GM21526 (cell line): ENCODE results near the gene WDR45.
"Not testable (repeated sequence)": the region's sequence is repeated elsewhere in the genome, so short reads cannot be mapped to it uniquely, and the experiment has no call there.

ENCODE experiments used
- ATAC-seq: cut with Tn5 transposase; IDR thresholded peaks from one replicate; pipeline ENCODE4 v1.9.1; 2021; ENCODE audit warnings: moderate library complexity; ENCODE audit not compliant: unreplicated experiment, low FRiP score

Gene WDR45

DNA sequence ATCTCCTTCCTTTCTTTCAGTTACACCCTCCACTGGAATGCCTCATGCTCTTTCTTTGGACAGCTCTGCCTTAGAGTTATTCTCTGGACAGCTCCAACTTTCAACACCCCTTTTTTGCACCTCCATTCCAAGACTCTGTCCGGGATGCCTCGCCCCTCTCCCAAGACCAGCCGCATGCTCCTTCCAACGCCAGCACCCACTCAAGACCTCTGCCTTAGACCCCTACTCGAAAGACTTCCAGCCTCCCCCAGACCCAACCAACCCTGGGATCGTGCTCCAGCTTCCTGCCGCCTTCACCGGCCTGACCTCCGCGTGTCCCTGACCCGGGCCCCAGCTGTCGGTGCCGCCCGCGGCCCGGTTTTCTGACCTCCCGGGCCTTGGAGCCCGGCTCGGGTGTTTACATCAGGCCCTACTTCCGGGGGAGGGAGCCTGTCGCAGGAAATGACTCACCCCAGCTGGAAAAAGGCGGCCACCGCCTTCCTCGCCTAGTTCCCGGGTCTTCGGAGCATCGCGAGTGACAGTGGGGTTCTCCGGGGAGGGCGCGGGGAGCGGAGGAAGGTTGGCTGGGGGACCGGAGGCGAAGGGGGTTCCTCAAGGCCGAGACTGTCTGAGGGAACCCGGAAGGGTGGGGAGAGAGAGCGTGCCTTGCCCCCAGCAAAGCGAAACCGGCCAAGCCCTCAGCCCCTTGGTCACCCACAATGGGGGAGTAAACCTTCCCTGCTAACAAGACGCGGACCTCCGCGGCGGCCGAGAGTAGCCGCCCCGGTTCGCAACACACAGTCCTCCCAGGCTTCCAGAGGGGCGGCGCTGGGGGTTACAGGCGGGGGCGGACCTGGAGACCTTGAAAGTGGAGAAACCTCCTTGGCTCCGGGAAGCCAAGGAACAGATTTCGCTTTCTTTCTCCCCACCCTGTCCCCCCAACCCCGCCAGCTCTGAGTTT is at the start of gene WDR45:
TSS of gene WDR45 (minus strand) at position 399 of the 940 bp plus-strand sequence. CDS start 1,792 bp downstream, outside the sequence.
- peak; percentile 49 for ATAC-seq

DNA sequence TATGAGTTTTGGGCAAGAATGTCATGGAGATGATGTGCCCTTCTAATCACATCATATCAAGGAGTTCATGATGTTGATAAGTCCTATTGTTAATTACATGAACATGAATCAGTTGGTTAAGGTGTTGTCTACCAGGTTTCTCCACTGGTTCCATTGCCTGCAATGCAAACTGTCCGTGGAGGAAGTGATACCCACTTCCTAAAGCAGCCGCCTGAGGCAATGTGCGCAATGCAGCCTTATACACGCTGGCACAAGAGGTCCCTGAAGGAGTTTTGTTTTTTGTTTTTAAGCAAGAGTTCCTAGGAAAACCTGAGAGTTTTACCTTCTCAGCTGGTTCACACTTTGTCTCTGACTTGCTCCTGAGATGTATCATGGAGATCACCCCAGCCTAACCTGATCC is 49.7 kb upstream of the WDR45 start:
- ATAC-seq: no peak

DNA sequence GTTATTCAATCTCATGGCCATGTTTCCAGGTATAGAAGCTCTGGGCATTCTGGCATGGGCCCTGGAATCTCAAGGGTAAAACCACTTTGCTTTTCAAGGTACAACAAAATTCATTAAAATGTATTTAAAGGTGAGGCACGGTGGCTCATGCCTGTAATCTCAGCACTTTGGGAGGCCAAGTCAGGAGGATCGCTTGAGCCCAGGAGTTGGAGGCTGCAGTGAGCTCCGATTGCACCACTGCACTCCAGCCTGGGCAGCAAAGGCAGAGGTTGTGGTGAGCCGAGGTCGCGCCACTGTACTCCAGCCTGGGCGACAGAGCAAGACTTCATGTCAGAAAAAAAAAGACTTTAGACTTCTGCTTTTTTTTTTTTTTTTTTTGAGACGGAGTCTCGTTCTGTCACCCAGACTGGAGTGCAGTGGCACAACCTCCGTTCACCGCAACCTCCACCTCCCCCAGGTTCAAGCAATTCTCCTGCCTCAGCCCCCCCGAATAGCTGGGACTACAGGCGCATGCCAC is 48.1 kb upstream of the WDR45 start:
- not testable (repeated sequence) for ATAC-seq

DNA sequence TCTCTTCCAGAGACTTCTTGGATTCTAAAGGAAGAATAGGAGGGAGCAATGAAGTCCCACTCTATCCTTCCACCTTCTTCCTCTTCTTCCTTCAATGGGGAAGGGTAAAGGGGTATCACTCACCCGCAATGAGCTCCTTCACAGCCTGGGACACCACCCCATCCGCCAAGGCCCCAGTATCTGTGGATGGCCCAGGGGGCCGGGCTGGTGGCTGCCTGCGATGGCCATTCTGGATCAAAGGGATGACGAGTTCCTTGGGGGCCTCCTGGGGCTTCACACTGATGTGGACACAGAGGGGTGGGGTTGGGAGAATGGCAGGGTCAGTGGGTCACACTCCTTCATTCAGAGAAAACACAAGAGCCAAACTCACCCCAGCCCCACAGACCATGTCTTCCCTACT is 42.8 kb upstream of the WDR45 start:
- no peak for ATAC-seq

GRCh38 chrX:49120091-49120490 is 40.4 kb upstream of the WDR45 start:
- no peak for ATAC-seq

DNA sequence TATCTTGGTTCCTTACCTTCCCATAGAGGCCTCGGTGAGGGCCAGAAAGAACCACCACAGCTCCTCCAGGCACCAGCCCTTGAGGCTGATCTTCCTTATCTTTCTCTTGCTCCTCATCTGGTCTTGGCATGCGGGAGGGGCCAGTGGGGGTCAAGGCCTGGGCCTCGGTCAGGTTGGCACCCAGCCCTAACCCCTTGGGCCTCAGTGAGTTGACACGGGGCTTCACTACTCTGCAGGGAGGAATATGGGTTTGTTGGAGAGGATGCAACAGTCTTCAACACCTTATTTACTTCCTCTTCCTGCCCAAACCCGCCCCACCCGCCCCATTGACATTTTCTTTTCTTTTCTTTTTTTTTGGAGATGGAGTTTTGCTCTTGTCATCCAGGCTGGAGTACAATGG is 37.9 kb upstream of the WDR45 start:
- no peak for ATAC-seq

GRCh38 chrX:49116716-49117115 is 37.0 kb upstream of the WDR45 start:
- no peak for ATAC-seq

DNA sequence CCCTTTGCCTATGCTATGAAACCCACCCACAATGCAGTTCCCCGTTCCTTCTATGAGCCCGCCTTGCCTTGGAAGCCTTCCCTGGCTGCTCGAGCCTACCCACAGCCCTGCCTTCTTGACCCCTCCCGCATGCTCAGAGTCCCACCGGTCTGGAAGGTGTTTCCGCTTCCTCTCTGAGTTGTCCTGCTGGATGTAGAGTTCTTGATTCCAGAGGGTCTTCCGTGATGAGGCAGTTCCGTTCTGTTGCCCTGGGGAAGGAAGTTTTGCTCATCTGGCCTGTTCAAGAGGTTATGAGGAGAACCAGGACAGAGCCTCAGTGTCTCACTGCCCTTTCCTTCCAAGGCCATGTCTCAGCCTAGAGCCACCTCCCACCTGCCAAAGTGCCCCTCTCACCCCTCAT is 36.4 kb upstream of the WDR45 start:
- ATAC-seq: no peak

GRCh38 chrX:49111791-49112190 is 32.1 kb upstream of the WDR45 start:
- ATAC-seq: no peak

DNA sequence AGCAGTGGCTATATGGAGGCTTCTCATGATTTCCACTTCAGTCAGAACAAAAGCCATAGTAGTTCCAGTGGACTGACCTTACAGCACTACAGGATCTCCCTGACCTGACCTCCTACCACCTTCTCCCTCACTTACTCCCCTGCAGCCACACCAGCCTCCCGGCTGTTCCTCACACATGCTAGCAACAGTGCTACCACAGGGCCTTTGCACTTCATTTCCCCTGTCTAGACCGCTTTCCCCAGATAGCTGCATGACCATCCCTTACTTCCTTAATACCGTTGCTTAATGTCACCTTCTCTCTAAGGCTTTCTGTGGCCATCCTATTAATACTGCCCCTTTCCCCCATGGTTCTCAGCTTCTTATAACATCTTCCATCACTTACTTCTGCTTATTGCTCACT is 30.7 kb upstream of the WDR45 start:
- ATAC-seq: no peak

DNA sequence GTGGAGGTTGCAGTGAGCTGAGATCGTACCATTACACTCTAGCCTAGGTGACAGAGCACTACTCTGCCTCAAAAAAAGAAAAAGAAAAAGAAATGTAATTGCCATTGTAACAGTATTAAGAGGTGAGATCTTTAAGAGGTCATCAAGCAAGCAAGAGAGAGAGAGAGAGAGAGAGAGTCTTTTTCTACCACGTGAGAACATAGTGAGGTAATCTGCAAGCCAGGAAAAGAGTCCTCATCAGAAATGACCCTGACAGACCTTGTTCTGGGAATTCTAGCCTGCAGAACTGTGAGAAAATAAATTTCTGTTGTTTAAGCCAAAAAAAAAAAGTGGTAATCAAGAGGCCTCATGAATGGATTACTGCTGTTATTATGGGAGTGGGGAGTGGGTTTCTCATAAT is 29.0 kb upstream of the WDR45 start:
- ATAC-seq: no peak

DNA sequence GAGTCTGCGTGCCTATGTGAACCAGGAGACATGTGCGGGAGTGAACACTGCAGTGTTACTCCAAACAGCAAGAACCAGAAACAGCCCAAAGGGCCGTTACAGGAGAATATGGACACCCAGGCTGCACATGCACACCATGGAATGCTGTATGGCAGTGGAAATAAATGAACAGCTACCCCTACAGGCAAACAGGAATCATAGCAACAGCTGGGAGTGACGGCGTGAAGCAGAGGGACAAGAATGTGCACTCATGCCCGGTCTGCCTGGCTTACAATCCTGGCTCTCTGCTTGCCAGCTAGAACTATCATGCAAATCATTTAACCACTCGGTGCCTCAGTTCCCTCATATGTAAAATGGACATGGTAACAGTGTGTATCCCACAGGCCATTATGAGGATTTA is 27.2 kb upstream of the WDR45 start:
- no peak for ATAC-seq

GRCh38 chrX:49106296-49106695 is 26.6 kb upstream of the WDR45 start:
- no peak for ATAC-seq

GRCh38 chrX:49103637-49104036 is 23.9 kb upstream of the WDR45 start:
- ATAC-seq: no peak

- no peak for ATAC-seq
Observed at GRCh38 chrX:49102190-49102589, 22.5 kb upstream of the WDR45 start.

DNA sequence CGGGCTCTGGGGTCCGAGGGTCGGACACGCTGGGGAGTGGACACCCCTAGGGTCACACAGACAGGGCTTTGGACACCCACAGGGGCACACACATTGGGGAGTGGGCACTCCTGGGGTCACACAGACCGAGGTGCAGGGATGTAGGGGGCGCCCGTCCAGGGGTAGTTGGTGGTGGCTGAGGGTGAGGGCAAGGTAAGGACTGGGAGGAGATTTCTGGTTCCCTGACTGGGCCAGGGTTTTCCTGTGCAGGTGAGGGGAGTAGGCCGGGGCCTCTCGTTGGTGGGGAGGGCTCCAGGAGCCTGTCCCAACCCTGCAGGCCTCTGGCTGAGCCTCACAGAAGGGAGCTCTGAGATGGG is 21.9 kb upstream of the WDR45 start:
- ATAC-seq: peak; percentile 16

GRCh38 chrX:49100704-49101628 is 21.3 kb upstream of the WDR45 start:
- peak; percentile 89 for ATAC-seq

GRCh38 chrX:49096419-49096818 is 16.7 kb upstream of the WDR45 start:
- ATAC-seq: no peak

DNA sequence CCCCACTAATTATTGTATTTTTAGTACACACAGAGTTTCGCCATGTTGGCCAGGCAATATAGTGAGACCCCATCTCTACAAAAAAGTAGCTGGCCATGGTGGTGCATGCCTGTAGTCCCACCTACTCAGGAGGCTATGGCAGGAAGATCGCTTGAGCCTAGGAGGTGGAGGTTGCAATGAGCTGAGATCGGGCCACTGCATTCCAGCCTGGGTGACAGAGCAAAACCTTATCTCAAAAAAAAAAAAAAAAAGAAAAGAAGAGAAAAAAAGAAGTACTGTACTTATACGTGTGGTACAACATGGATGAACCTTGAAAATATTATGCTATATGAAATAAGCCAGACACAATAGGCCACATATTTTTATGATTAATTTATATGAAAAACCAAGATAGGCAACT is 9.9 kb upstream of the WDR45 start:
- no peak for ATAC-seq

- no peak for ATAC-seq
Observed at GRCh38 chrX:49082271-49082871, 2.7 kb upstream of the WDR45 start.

- ATAC-seq: no peak
Observed at GRCh38 chrX:49077941-49078340, 1.7 kb downstream of the WDR45 start.
